IPS DF 4.7 (cell line): Measurements from ENCODE around the gene MLANA.

Source experiments
- DNase-seq: peaks from one replicate; pipeline ENCODE4 v3.0.0-alpha.2; 2013; ENCODE audit warnings: low spot score; ENCODE audit errors: extremely low read depth

Gene MLANA

GRCh38 chr9:5957166-5957565 is 66.5 kb downstream of the MLANA start:
- DNase-seq = no peak

GRCh38 chr9:5958273-5958672 is 67.6 kb downstream of the MLANA start:
- no peak for DNase-seq
